Cardiac muscle cell (in vitro differentiated cells and primary cell): ENCODE results near the gene FAM185A. TPM values are rescaled to one million over a fixed set of nuclear protein-coding genes. Genes with fewer than 3 reads are reported as not detected.
A peak's percentile ranks its signal among the peaks of the same experiment; 100 is the strongest.
"Not testable (repeated sequence)": the region's sequence is repeated elsewhere in the genome, so short reads cannot be mapped to it uniquely, and the experiment has no call there.

Experiments
- DNase-seq, 2 donors: peaks; one replicate each; pipeline versions ENCODE4 v3.0.0 to v3.0.0-alpha.2; 2010 to 2017; ENCODE audit warnings: low read depth in 1 of 2, low spot score in 1 of 2
- H3K27ac ChIP-seq: fragments of 200-600 bp; sonication (generic); 2 replicates; pipeline ENCODE4 v1.5.1; 2016
- H3K27me3 ChIP-seq: fragments of 200-600 bp; sonication (generic); 2 replicates; pipeline ENCODE4 v1.6.0; 2016; ENCODE audit warnings: control low read depth
- H3K36me3 ChIP-seq: fragments of 200-600 bp; sonication (generic); 2 replicates; pipeline ENCODE4 v1.5.1; 2016; ENCODE audit warnings: control low read depth
- H3K4me1 ChIP-seq: fragments of 200-600 bp; sonication (generic); 2 replicates; pipeline ENCODE4 v1.8.1; 2017; ENCODE audit warnings: low read depth, mild to moderate bottlenecking, mixed run types
- H3K4me3 ChIP-seq: fragments of 200-600 bp; sonication (generic); 2 replicates; pipeline ENCODE4 v1.5.1; 2016; ENCODE audit warnings: mild to moderate bottlenecking
- H3K9me3 ChIP-seq: fragments of 200-600 bp; sonication (generic); 2 replicates; pipeline ENCODE4 v1.5.1; 2017; ENCODE audit warnings: low read depth, mild to moderate bottlenecking, control low read depth
- CTCF ChIP-seq: IDR thresholded peaks from 2 replicates; pipeline ENCODE4 v1.5.1; 2012; ENCODE audit warnings: low read depth, mild to moderate bottlenecking, low read length
- polyA plus RNA-seq: library from polyadenylated mRNA; unstranded; fragments of >200 nt; fragmentation: Nextera tagmentation; extraction: Ambion mirVana; gene quantifications from 2 replicates; pipeline ENCODE4 v1.2.1, GENCODE V29; 2016
- total RNA-seq: library from RNA; depleted of rRNA; stranded (reverse); fragments of >200 nt; gene quantifications from 2 replicates; pipeline ENCODE4 v1.2.3, GENCODE V29; 2016

FAM185A gene
- total and polyA plus RNA-seq, 2 experiments from 2014 or later, result 10.5 to 32.4 TPM

- H3K27me3 ChIP-seq, H3K4me1 ChIP-seq, H3K36me3 ChIP-seq, H3K4me3 ChIP-seq, H3K27ac ChIP-seq, H3K9me3 ChIP-seq: not testable (repeated sequence)
- DNase-seq, result peak in 1 of 2 donors; percentile 30
Observed at GRCh38 chr7:102794567-102794966, 45.8 kb downstream of the FAM185A start.

GRCh38 chr7:102795987-102796595, 47.3 kb downstream of the FAM185A start:
- H3K27me3 ChIP-seq, H3K36me3 ChIP-seq, H3K27ac ChIP-seq, H3K9me3 ChIP-seq, H3K4me1 ChIP-seq, H3K4me3 ChIP-seq: not testable (repeated sequence)
- peak in 1 of 2 donors; percentile 57 for DNase-seq

- Histone ChIP-seq H3K9me3 (no peaks in the 10 kb centered on the region), H3K27ac (peak overlapping the region; percentile 43), H3K4me3 (no peak overlapping the region), H3K36me3 (no peaks in the 10 kb centered on the region), H3K4me1 (no peaks in the 10 kb centered on the region), H3K27me3 (no peaks in the 10 kb centered on the region)
- DNase-seq, result no peak
- TF ChIP-seq CTCF, result no peak
Observed at GRCh38 chr7:102806613-102807012, 57.8 kb downstream of the FAM185A start.

GRCh38 chr7:102810916-102811315, 62.1 kb downstream of the FAM185A start:
- H3K36me3 ChIP-seq, result no peaks in the 10 kb centered on the region
- TF ChIP-seq CTCF, result no peak
- no peaks in the 10 kb centered on the region for H3K4me1 ChIP-seq
- H3K4me3 ChIP-seq, result no peak overlapping the region
- H3K27ac ChIP-seq, result no peak overlapping the region
- DNase-seq, result no peak
- no peaks in the 10 kb centered on the region for H3K9me3 ChIP-seq
- H3K27me3 ChIP-seq, result no peaks in the 10 kb centered on the region

GRCh38 chr7:102811942-102812678, 63.3 kb downstream of the FAM185A start:
- Histone ChIP-seq H3K4me1 (no peaks in the 10 kb centered on the region), H3K36me3 (no peaks in the 10 kb centered on the region), H3K27me3 (no peaks in the 10 kb centered on the region), H3K4me3 (no peak overlapping the region), H3K27ac (no peak overlapping the region), H3K9me3 (no peaks in the 10 kb centered on the region)
- DNase-seq, result peak in 1 of 2 donors; percentile 31
- no peak for TF ChIP-seq CTCF

- Histone ChIP-seq H3K27me3 (no peaks in the 10 kb centered on the region), H3K36me3 (no peaks in the 10 kb centered on the region), H3K4me1 (no peaks in the 10 kb centered on the region), H3K27ac (no peak overlapping the region), H3K4me3 (no peak overlapping the region), H3K9me3 (no peaks in the 10 kb centered on the region)
- TF ChIP-seq CTCF, result no peak
- DNase-seq, result no peak
Observed at GRCh38 chr7:102813191-102814024, 64.6 kb downstream of the FAM185A start.
